Suprapubic skin (tissue), 3 donors: ENCODE results near the gene NAP1L4.

Experiments used
- CTCF ChIP-seq, 2 donors: fragments of 200-600 bp in 1 of 2; fragments of 450-650 bp in 1 of 2; sonication (generic) in 1 of 2; IDR thresholded peaks; one replicate each; pipeline ENCODE4 v1.5.1; 2016 to 2019; ENCODE audit warnings: antibody characterized with exemption in 2 of 2, mild to moderate bottlenecking in 1 of 2, moderate library complexity in 1 of 2
- POLR2A ChIP-seq, 2 donors: fragments of 450-650 bp; IDR thresholded peaks; one replicate each; pipeline ENCODE4 v1.6.1; 2017; ENCODE audit warnings: antibody characterized with exemption in 2 of 2, mild to moderate bottlenecking in 2 of 2, moderate library complexity in 2 of 2

DNA sequence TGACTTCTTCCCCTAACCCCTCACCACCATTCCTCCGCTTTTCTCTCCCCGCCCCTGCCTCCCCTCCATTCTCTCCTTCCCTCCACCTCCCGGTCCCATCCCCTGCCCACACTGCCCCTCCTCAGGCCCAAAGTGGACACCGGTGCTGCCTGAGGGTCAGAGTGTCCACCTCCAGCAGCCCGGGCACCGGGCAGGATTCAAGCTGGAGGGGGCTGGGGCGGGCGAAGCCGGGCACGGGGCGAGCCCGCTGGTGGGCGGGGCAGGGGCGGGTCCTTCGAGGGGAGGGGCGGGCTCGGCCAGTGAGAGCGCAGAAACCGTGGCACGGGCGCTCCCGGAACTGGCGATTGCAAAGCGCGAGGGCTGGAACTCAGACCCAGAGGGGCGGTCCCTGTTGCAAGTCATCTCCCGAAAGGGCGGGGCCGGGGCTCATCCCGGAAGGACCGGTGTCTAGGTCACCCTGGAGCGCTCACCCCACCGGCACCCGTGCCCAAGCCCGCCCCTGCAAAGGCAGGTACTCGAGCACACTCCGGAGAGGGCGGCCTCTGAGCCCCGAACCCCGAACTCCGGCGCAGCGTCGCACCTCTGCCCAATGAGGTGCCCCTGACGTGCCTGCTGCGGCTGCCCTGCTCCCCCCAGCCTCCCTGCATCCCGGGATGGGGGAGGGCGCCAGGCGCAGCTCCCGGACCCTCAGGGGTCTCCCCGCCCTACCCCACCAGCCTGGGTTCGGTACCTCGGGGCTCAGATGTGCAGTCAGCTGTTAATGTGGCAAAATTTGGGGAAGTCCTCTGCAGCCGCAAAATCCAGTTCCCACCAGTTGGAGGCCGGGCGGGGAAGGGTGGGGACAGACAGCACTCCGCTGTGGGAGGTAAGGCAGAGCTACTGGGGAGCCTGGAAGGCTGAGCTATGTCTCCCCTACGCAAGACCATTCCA lies 90.0 kb downstream of the NAP1L4 start:
- TF ChIP-seq POLR2A (IDR thresholded peaks at IDR 0.05) (no peak), CTCF (IDR thresholded peaks at IDR 0.05) (no peak)
